ENCODE data around the gene FRRS1.
"Not testable (repeated sequence)": the region's sequence is repeated elsewhere in the genome, so short reads cannot be mapped to it uniquely, and the experiment has no call there.

GRCh38 chr1:99758686-99759517 lies 7.5 kb downstream of the FRRS1 start:
- TF ChIP-seq CTCF (IDR thresholded peaks at IDR 0.05; ENCODE audit: poor library complexity, severe bottlenecking); EZH2 (IDR thresholded peaks at IDR 0.05; ENCODE audit: borderline replicate concordance, insufficient read depth, low read length, poor library complexity, severe bottlenecking); POLR2AphosphoS5 (IDR thresholded peaks at IDR 0.05); TAF1 (IDR thresholded peaks at IDR 0.05; ENCODE audit: low read depth): not testable (repeated sequence)

All from neural cell (in vitro differentiated cells).